GM18870 (cell line): ENCODE data around the gene TMEM156.

Experiments used
- ATAC-seq: cut with Tn5 transposase; IDR thresholded peaks from one replicate; pipeline ENCODE4 v1.9.1; 2021; ENCODE audit warnings: moderate library complexity; ENCODE audit not compliant: unreplicated experiment

The TMEM156 gene

DNA sequence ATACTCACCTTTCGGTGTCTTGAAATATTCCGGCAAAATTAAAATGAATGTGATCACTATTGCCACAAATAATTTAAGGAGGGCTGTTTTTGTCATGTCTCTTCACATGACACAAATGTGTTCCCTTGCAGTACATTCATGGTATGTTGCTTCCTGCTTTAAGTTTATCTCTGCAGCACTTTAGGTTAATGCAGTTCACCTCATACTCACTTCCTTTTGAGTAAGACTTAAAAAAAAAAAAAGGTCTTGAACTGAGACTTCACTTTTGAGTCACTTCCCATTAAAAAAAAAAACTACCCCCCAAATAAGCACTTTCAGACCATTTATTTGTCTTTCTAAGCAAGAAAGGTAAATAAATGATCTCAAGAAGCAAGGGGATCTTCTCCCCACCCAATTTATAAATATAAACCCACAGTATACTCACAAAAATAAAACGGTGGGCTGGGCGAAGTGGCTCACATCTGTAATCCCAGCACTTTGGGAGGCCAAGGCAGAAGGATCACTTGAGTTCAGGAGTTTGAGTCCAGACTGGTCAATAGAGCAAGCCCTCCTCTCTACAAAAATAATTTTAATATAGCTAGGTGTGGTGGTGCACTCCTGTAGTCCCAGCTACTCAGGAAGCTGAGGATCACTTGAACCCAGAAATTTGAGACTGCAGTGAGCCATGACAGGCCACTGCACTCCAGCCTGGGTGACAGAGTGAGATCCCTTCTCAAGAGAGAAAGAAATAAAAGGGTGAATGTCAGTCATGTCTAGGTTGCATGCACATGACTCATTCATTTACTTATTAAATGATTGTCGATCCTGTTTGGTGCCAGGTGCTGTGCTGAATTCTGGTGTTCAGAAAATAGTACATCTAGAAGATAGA, at the start of gene TMEM156:
TSS of gene TMEM156 (minus strand) at position 192 of the 868 bp plus-strand sequence. CDS start at position 96, 96 bp downstream.
- ATAC-seq: peak; percentile 76

DNA sequence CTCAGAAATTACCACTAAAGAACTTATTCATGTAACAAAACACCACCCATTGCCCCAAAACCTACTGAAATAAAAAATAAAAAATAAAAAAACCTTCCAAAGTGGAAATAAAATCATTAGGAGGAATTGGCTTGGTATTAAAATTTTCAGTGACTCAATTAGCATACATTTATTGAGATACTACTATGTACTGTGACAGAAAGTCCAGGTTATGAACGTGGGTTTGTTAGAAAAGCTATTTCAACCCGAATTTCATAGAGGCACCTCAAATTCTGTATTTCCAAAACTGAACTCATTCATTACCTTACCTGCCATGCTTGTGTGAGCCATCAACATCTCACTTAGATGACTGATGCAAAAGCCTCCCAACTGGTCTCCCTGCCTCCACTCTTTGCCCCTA, 46.6 kb upstream of the TMEM156 start:
- no peak for ATAC-seq

GRCh38 chr4:39068907-39069306, 36.7 kb upstream of the TMEM156 start:
- no peak for ATAC-seq

GRCh38 chr4:39067451-39067850, 35.2 kb upstream of the TMEM156 start:
- no peak for ATAC-seq

DNA sequence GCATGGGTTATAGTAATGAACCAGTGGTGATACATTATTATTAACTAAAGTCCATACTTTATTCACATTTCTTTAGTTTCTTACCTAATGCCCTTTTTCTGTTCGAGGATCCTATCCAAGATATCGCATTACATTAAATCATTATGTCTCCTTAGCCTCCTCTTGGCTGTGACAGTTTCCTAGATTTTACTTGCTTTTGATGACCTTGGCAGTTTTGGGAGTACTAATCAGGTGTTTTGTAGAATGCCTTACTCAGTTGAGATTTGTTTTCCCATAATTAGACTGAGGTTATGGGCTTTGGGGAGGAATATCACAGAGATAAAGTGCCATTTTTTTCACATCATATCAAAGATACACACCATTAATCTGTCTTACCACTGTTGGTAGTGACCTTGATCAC, 34.8 kb upstream of the TMEM156 start:
- no peak for ATAC-seq

- no peak for ATAC-seq
Observed at GRCh38 chr4:39066371-39066770, 34.2 kb upstream of the TMEM156 start.

DNA sequence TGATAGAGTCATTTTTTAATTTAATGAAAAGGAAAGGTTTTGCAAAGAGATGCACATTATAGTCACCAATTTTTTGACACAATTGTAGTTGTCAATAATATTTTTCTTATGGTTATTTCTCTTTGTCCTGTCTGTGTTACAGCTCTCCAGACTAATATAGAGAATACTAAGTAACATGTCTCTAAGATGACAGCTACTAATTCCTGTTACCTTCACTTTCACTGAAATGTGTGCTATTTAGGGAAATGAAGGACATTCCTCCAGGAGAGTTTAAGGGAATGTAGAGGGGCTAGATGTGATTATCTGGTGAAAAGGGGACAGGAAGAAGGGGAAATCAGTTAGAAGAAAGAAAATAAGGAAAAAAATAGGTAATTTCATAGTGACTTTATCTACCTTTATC, 31.2 kb upstream of the TMEM156 start:
- ATAC-seq: no peak

GRCh38 chr4:39062770-39063097, 30.5 kb upstream of the TMEM156 start:
- ATAC-seq: no peak

- no peak for ATAC-seq
Observed at GRCh38 chr4:39062094-39062769, 30.0 kb upstream of the TMEM156 start, which contains the start of gene KLHL5. Gene KLHL5, plus strand, starts transcription at chr4:39062232. Its CDS starts 421 bp downstream, at chr4:39062653.

DNA sequence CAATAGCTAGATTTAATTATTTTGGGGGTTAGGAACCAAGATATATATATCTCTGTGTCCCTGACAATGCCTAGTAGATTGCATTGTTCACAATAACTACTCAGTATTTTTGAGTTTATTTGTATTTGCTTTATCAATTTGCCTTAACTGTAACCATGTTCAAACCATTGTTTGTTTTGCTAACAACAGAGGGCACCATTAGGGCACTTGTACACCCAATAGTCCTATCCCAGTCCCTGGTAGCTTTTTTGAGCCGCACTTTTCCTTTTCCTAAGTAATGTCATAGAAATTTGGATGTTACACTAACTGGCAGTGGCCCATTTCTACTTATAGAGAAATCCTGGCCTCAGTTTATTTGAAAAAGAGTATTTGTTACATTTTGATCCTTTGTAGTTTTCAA, 29.2 kb upstream of the TMEM156 start:
- ATAC-seq: no peak

- ATAC-seq: no peak
Observed at GRCh38 chr4:39056023-39056422, 23.8 kb upstream of the TMEM156 start.

DNA sequence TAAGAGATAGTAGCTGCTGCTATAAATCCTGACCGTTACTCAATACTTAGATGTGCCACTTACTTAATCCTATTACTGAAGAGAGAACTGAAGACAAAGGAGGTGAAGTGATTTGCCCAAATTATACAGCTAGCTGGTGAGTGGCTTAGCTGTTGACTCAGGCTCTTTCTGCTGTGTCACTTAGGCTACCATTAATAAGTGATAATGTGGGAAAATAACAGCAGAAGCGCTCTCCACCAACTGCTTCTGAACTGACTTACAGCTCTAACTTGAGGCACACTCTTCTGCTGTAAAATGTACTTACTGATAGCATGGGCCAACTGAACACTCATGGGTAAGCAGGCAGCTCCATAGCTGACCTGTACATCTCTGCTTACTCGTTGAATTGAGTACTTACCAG, 22.3 kb upstream of the TMEM156 start:
- no peak for ATAC-seq

- no peak for ATAC-seq
Observed at GRCh38 chr4:39053983-39054382, 21.8 kb upstream of the TMEM156 start.

- no peak for ATAC-seq
Observed at GRCh38 chr4:39051492-39051891, 19.3 kb upstream of the TMEM156 start.

DNA sequence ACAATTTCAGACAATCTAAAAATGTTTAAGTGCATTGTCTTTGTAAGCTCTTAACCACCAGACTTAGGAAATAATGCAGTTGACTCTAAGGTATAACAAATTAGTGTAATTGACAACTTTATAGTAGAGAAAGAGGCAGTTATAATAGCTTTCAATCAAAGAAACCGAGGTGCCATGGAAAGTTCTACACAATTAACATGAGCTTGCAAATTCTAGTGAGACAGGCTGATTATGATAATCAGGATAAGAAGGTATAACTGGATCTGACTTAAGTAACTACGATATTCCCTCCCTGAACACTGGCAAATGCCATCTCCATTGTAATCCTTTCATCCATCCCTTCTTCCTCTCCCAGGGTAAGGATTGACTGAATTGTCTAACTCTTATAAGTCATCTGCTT, 18.4 kb upstream of the TMEM156 start:
- no peak for ATAC-seq

DNA sequence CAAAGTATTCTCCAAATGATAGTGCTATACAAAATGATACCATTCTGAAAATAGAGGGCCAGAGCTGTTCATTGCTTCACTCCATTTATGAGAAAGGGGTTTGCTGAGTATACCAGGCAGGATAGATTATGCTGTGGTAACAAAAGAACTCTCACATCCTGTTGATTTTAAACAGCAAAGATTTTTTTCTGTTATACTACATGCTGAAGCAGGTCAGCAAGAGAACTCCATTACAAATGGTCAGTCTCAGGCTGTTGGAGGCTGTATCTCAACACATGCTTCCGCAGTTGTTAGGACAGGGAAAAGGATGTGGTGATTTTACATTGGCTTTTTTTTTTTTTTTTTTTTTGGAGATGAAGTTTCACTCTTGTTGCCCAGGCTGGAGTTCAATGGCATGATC, 16.1 kb upstream of the TMEM156 start:
- no peak for ATAC-seq

DNA sequence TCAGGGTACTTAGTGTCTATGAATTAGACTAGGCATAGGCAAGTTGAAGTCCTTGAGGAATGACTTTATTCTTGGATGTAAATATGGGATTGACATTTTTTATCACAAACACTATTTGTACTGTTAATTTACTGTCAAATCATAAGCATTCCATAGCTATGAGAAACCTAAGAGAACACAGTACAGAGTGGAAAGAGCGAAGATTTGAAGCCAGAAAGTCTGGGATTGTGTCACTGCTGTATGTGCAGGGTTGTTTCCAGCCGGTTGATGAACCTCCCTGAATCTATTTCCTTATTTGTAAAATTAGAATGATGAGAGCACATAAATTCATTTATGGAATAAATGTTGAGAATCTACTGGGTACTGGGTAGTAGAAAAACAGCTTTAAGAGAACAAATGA, 15.5 kb upstream of the TMEM156 start:
- ATAC-seq: no peak

DNA sequence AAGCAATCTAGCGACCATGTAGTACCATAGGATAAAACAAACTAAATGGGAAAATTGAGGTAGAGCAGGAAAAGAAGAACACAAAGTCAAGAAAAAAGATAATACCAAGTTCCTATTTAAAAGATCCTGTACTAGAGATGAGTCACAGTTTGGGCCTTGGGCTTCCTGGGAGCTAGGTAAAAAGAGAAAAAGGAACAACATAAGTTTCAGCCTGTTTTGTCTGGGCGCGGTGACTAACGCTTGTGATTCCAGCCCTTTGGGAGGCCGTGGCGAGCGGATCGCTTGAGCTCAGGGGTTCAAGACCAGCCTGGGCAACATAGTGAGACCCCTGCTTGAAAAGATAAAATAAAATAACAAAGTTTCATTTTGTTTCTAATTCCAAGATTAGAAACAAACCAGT, 14.0 kb upstream of the TMEM156 start:
- no peak for ATAC-seq

- ATAC-seq: no peak
Observed at GRCh38 chr4:39045827-39046221, 13.6 kb upstream of the TMEM156 start.

DNA sequence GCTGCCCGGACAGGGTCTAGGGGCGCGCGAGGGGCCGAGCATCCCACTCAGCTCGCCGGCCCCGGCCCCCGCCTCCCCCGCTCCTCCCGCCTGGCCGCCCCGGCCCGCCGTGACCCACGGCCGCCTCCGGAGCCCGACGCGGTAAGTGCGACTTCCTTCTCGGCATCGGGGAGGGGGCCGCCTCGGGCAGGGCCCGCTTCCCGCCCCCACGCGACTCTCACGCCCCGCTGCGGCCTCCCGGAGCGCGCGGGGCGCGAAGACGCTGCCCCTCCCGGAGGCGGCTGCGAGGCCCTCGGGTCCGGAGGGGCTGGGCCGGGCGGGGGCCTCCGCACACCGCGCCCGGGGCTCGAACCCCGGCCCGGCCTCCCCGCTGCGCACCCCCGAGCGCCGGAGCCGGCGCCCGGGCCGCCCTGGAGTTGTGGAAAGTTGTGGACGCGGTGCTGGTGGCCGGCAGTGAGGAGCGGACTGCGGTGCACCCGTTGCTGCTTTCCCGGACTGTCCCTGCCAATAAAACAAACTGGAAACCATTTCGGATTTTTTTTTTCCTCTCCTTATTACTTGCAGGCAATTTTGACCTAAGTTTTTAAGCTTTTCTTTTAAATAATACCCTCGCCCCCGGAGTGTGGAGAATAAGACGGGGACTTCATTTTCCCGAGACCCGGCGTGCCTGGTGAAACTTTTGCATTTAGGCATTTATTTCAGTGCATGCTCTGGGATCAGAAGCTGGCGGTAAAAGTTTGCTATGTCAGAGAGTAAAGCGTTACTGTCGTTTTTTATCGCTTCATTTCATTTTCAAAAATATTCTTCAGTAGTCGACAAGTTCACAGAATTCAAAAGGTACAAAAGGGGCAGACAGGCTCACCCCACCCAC, 13.0 kb upstream of the TMEM156 start:
- peak; percentile 10 for ATAC-seq

- peak; percentile 52 for ATAC-seq
Observed at GRCh38 chr4:39044364-39044955, 12.3 kb upstream of the TMEM156 start.
